ENCODE data around the gene EXOC6B. TPM values are rescaled to one million over a fixed set of nuclear protein-coding genes. Genes with fewer than 3 reads are reported as not detected.

EXOC6B gene
- total and polyA plus RNA-seq, 10 of the 15 experiments (the other 5 are each of a cell fraction or from before 2014, with no cell fraction given) = 0.23 to 2.2 (median 1.2) TPM

GRCh38 chr2:72788756-72789155 is 37.1 kb downstream of the EXOC6B start:
- Histone ChIP-seq H3K27me3 (replicated peaks in 1 of 2; ENCODE audit: control insufficient read depth in 2 of 2, insufficient read depth in 2 of 2, low read length in 1 of 2) (no peaks in the 10 kb centered on the region), H3K27ac (ENCODE audit: control insufficient read depth, insufficient read depth) (no peak overlapping the region), H3K4me2 (ENCODE audit: control insufficient read depth, insufficient read depth) (no peak overlapping the region), H3K9ac (ENCODE audit: control insufficient read depth, insufficient read depth, low read length) (no peak overlapping the region), H4K20me1 (ENCODE audit: control insufficient read depth, insufficient read depth) (no peaks in the 10 kb centered on the region), H3K9me3 (replicated peaks; ENCODE audit: control insufficient read depth, insufficient read depth, low read length) (no peaks in the 10 kb centered on the region), H3K36me3 (ENCODE audit: control insufficient read depth in 2 of 2, insufficient read depth in 2 of 2, low read length in 1 of 2) (no peaks in the 10 kb centered on the region), H3K4me1 (ENCODE audit: control insufficient read depth, insufficient read depth, low read length) (no peaks in the 10 kb centered on the region), H2AFZ (ENCODE audit: control insufficient read depth, low read depth, low read length) (no peak overlapping the region), H3K79me2 (ENCODE audit: control insufficient read depth, insufficient read depth, low read length) (no peaks in the 10 kb centered on the region), H3K4me3 (no peak overlapping the region)
- ChIA-PET CTCF (no interaction called here), RAD21 (ENCODE audit: unreplicated experiment) (no interaction called here), POLR2A (no interaction called here), SMC1A (ENCODE audit: uncharacterized antibody, unreplicated experiment) (interaction anchor here (0.8 to 1.6 kb wide), 4 partner anchors 8 to 105 kb away, joined by 3 to 8 read pairs (median 4); no protein-coding TSS in a partner anchor)
- ATAC-seq (no peak), FAIRE-seq (no peak), DNase-seq (ENCODE audit: low read depth, low spot score) (no peak)
- BruUV-seq (replicated peaks) = no TSS peak
- 92% methylated on average over 1 of the region's 1 CpG for WGBS (ENCODE audit: insufficient coverage, insufficient replicate concordance, low lambda C conversion rate, missing lambda C conversion rate)
- TF ChIP-seq E4F1 (IDR thresholded peaks at IDR 0.05; ENCODE audit: borderline replicate concordance, partially characterized antibody) (no peak), CREM (IDR thresholded peaks at IDR 0.05; ENCODE audit: low read depth) (no peak), CBX3 (IDR thresholded peaks at IDR 0.05; ENCODE audit: borderline replicate concordance, low read depth) (no peak), CHD1 (IDR thresholded peaks at IDR 0.05; ENCODE audit: low read depth, low read length) (no peak), TAF1 (IDR thresholded peaks at IDR 0.05; ENCODE audit: borderline replicate concordance, low read depth, low read length) (no peak), BACH1 (IDR thresholded peaks at IDR 0.05; ENCODE audit: borderline replicate concordance) (no peak)
- intact Hi-C loops (cut with micrococcal nuclease; ENCODE audit: unreplicated experiment) = no loop called here
- in situ Hi-C loops (cut with MboI) = no loop called here

Data from GM12878 (cell line).